Measurements from ENCODE around the gene LBX2.

Gene LBX2

DNA sequence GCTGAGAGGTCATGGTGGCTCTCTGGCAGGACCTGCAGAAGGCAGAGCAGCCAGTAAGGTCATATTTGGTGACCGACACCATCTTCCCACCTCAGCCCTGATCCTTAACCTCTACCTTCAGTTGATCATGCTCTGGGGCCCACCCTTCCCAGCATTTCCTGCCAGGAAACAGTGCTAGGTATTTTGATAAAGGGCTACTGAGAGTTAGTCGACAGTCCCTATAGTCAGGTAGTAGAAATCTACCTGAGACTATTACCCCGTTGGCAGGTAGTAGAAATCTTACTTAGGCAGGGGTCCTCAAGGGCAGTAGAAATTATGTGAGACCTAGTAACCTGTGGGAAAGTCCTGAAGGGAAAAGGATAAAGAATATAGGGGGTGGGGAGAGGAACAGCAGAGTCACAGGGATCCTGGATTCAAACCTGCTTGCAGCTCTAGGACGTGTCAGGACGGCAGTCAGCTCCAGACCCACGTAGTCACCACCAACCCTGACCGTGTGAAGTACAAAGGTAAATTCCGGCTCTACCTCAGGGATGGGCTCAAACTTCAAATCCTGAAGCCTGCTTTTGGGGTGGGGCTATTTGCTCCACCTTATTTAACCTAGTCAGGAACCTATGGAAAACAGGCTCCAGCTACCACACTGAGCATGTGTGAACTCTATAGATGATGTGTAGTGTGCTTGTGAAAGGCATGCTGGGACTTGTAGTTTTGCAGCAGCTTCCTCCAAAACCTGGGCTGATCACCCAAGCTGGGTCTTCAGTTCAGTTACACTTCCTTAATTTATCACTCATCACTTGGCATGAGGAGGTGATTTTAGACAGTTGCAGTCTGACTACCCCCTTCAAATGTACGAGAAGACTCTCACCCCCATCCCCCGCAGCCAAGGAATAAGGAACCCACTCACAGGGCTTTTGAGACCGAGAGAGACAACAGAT lies 26.6 kb upstream of the LBX2 start, which contains the start of gene DQX1:
DQX1 (minus strand) TSS at position 515 of the 932 bp plus-strand sequence; CDS start at position 13, 502 bp downstream.
- no peak for DNase-seq

DNA sequence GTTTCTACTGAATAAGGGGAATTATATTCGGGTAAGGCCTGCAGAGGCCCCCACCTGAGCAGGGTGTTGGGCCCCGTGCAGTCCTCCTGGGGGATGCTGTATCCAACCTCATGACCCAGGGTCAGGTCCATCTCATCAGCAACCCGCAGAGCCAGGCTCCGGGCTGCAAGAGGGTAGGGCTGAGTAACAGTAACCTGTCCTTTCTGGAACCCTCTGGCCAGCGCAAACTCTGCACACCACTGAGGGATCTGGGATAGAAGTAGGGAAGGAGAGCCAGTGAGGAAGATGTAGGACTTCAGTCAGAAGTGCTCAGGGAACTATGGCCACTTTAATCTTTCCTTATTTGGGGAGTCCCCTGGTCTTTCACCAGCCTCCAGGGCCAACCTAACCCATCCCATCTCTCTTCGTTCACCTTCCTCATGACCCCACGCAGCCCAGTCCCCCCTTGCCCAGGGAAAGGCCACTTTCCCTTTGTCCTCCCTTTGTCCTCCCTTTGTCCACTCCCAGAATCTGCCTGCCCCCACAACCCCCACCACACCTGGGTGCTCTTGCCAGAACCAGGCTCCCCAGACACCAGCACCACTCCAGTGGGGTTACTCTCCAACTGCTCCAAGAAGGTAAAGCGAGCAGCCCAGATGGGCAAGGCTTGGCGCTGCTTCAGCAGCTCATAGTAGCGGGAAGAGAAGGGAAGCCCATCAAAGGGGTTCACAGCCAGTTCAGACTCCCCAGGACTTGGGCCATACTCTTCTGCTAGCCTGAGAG lies 25.7 kb upstream of the LBX2 start:
- DNase-seq = no peak

DNA sequence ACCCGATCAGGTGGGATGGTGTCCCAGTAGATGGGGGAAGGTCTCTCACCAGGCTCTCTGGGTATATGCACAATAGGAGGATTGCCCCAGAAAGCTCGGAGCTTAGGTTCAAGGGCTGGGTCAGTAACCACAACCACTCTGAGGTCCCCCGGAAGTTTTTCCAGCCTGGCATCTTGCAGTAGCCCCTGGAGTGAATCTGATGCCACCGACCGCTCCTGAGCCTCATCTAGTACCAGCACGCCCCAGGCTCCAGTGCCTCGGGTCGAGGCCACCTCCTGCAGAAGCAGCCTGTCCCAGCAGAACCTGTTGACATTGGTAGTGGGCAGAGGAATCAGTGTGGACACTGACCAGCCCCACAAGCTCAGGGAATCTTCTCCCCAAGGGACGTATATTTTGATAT lies 24.6 kb upstream of the LBX2 start:
- no peak for DNase-seq

DNA sequence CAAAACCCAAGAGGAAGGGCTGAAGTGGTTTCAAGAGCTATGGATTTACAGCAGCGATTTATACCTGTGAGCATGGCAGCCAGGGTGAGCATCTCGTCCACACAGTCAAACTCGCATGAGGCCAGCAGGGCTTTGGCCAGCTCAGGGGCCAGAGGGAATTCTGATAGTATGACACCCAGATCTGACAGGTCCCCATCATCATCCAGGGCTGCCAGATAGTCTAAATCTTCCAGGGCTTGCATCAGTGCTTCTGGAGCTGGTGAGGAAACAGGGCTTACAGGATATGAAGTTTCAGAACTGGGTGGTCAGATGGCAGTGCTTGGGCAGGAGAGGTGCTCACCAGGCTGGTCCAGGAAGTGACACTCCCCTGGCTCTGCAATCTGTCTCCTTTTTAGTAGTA lies 23.1 kb upstream of the LBX2 start:
- DNase-seq = no peak

DNA sequence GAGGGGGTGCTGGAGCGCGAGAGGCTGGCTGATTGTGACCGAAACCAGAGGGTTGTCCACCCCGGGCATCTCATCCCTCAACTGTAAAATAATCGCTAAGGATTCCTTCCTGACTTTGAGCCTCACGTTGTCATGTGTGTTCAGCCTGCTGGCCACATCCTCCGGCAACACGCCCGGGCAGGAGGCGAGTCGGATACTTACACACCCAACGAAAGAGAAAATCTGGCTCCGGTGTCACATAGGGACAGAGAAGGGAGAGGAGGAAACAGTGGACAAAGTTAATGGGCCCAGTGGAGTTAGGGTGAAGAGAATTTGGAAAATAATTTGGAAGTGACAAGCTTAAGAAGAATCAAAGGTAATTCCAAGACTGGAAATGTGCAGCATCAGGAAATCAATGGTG lies 17.2 kb upstream of the LBX2 start:
- no peak for DNase-seq

DNA sequence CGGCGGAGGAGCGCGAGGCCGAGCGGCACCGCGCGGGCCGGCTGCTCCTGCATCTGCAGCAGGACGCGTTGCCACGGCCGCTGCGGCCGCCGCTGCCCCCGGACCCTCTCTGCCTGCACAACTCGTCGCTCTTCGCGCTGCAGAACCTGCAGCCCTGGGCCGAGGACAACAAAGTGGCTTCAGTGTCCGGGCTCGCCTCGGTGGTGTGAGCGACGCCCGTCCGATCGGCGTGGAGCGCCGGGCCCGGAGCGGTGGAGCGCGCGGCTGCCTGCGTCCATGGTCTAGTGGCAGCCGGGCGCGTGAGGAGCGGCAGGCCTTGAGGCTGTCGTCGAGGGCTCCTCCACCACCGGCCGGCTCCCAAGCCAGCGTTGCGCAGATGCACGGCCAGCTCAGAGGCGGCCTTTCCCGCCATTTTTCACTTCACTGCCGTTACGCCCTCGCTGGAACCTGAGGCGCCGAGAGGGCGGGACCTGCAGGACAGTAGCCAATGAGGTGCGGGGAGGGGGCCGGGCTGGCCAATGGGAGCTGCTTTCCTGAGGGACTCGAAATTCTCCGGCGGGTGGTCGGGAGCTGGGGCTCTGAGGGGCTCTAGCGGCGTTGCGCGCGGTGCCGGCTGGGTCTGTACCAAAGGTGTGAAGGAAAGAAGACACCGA lies 16.7 kb upstream of the LBX2 start:
- DNase-seq = peak; percentile 83

DNA sequence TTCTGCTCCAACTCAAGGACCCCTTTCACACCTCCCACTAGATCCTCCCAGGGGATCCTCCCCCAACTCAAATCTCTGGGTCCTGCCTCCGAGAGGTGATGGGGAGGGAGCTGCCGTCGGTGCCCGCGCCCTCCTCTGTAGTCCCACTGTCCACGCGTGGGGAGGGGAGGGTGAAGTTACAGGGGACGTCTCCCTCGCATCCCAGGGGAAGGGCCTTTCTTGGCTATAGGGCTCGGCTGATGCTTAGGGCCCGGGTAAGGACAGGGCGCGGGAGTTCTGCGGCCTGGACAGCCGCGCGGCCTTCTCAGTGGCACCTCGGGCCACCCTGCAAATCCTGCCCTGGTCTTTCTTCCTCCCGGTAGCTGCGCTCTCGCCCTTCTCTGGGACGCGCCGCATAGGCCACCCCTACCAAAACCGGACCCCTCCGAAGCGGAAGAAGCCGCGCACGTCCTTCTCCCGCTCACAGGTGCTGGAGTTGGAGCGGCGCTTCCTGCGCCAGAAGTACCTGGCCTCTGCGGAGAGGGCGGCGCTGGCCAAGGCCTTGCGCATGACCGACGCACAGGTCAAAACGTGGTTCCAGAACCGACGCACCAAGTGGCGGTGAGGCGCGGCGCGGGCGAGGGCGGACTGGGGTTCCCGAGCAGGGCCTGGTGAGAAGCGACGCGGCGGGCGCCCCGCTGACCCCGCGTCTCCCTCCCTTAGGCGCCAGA lies 16.0 kb upstream of the LBX2 start:
- no peak for DNase-seq

DNA sequence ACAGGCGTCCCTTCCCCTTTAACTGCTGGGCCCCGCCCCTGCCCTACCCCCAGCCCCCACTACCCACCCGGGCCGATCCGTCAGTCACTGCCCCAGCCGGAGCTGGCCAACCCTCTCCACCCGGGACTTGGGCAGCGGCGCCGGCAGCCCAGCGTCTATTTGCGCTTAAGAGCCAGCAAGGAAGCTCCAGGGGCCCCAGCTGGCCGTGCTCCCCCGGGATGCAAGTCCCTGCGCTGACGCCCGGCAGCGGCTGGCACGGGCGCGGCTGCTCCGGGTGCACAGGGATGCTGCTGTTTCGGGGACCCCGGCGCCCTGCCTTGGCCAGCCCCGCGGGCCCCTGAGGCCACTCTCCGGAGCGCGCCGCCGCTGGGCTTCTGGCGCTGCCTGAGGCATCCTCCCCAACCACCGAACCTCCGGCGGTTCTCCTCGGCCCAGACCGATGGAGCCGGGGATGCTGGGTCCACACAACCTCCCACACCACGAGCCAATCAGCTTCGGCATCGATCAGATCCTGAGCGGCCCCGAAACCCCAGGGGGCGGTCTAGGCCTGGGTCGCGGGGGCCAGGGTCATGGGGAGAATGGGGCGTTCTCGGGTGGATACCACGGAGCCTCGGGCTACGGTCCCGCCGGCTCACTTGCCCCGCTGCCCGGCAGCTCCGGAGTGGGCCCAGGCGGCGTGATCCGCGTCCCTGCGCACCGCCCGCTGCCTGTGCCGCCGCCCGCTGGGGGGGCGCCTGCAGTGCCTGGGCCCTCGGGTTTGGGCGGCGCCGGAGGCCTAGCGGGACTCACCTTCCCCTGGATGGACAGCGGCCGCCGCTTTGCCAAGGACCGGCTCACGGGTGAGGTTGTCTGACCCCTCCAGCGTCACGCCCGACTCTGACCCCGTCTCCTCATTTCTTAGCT lies 15.2 kb upstream of the LBX2 start, which contains the start of gene TLX2:
TLX2 (plus strand) TSS at position 83 of the 903 bp plus-strand sequence; CDS start at position 440, 357 bp downstream.
- DNase-seq = no peak

DNA sequence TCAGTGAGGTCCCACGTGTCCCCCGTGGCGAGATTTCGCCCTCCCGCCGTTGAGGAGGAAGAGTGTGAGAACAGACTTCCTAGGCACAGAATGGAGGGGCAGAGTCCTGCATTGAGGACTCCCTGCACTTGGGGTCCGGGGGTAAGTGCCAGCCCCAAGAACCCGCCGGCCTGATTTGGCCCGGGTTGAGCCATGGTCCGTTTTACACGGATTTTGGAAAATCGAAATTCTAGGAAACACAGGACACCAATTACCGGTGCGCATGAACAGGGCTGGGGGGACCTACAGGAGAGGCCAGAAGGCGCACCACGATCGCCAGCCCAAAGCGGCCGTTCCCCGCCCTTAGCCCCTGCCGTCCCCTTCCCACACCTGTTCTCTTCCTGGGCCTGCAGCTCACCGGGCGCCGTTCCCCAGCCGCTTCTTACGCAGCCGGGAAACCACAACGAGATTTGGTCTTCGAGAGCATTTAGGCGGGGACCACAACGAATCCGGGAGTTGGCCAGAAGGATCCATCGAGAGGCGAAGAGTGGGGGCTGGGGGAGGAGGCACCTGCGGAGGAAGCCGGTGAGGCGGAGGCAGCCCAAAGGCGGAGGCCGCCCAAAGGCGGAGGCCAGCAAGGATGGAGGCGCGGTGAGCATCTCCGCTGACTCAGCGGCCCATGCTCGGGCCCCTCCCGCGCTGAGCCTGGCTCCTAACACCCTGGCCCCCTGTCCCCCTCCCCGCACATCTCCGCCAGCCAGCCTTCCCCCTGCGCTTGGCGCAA lies 14.4 kb upstream of the LBX2 start:
- DNase-seq = no peak

DNA sequence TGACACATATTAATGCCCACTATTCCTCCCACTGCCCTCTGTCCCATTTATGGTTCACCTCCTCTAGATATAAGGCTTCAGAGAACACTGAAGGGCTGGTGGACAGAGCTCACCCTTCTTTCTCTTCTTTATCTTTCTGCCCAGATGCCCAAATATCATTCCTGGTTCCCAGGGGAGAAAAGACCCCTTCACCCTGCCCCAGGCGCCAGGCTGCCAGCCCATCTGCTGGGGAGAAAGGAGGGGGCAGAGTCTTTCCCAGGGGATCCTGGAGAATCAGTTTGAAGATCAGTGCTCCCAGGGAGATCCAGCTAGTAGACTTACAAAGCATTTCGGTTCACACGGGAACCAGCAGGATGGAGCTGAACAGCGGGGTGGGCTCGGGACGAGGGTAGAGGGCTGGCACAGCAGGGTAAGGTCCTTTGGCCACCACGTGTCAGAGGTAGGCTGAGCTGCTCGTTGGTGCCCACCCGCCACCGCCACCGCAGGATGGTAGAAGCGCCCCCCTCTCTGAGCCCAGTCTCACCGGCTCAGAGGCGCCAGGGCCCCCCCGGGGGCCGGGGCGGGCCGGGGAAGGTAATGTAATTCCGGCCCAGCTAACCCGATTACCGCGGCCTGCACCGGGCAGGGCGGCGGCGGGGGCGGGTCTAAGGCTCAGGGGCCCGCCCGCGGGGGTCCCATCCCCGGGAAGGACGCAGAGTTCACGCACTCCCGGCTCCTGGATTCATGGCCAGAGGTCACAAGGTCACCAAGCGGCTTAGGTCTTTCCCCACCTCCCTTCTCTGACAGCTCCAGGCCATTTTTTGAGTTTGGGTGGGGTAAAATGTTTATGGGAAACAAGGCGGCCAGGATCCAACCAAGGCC lies 13.6 kb upstream of the LBX2 start:
- DNase-seq = no peak

DNA sequence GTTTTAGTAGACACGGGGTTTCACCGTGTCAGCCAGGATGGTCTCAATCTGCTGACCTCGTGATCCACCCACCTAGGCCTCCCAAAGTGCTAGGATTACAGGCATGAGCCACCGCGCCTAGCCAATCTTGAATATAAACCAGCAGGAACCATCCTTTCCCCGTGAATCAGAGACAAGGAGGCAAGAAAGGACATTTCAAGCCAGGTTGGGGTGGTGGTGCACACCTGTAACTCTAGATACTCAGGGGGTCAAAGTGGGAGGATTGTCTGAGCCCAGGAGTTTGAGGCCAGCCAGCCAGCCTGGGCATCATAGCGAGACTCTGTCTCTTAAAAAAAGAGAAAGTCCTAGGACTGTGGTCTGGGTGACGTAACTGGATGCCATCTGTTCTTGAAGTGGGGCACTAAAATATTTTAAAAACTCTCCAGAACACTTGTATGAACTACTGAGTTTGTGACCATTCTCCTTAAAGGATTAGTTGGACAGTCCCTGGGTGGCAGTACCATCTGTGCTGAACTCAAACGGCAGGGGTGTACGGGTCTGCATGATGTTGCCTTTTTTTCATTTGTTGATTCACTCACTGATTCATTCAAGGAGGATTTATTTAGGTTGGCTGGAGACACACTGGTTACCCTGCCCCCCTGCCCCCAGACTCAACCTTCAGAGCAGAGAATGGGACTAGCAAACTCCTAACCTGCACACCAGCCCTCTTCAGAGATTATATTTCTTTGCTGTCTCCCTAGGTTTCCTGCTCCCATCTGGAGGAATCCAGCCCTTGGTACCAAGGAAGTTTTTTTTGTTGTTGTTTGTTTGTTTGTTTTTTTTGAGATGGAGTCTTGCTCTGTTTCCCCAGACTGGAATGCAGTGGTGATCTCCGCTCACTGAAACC lies 11.9 kb upstream of the LBX2 start:
- no peak for DNase-seq

DNA sequence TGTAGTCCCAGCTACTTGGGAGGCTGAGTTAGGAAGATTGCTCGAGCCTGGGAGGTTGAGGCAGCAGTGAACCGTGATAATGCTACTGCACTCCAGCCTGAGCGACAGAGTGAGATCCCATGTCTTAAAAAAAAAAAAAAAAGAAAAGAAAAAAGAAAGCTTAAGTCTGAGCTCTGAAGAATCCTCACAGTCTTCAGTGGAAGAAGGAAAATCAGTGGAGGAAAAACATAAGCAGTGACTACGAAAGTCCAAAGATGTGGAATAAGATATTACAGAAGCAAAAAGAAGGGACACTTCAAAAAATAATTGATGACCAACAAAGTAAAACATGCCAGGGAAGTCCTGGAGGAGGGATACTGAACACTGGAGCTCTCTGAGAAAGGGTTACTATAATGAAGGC lies 10.9 kb upstream of the LBX2 start:
- no peak for DNase-seq

DNA sequence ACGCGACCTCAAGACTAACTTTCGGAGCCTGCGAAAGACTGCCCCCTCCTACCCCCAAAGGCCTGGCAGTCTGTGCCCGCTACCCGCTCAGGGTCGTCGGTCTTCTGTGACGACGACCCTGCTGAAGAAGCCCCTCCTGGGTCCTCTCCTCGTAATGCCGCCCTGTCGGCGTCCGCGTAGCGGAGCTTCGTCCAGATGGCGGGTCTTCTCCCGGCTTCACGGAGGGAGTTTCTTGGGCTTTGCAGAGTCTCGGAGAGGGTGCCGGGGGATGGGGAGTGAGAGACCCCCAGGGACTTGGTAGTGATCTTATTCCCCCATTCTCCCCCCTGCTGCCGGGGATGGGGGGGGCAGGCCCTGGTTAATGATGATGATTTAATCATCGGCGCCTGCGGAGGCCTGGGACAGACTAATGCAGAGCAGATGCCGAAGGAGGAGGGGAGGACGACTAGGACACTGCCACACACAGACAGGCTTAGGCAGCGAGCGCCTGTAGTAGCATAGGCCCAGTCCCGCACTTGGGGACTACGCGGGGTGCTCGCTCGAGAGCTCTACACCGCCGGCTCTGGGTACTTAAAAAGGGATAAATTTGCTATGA lies 8.6 kb upstream of the LBX2 start:
- DNase-seq = peak; percentile 67

DNA sequence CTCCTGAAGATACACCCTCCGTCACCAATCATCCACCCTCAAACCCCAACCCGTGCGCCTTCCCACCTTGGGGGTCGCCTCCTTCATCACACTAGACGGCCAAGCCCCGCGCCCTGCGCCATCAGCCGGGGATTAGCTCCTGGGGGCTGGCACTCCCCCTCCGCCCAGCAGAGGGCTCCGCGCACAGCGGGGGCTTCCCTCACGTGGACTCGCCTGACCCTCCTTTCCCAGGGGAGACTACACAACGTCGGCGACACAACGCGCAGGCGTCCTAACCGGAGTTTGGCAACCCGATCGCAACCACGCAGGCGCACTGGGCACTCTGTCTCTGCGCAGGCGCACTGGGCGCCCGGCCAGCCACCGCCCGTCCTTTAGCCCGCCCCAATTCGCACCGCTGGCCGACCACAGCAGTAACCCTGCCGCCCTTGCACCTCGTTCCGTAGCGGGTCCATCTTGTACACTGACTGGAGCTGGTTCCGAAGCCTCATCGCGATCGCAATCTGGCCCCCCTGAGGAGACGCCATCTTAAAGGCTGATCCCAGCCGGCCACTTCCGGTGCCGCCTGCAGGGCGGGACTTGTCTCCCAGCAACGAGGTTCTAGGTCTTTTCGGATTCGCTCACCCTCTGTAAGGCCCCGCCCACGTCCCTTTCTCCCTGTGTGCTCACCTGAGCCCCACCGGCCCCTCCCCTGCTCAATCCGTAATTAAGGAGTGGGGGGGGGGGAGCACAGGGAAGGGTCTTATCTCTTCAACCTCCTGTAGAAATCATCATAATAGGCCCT lies 7.9 kb upstream of the LBX2 start, which contains the start of gene PCGF1:
PCGF1 (minus strand) TSS at position 551 of the 781 bp plus-strand sequence; CDS start at position 524, 27 bp downstream.
- DNase-seq = peak; percentile 99

DNA sequence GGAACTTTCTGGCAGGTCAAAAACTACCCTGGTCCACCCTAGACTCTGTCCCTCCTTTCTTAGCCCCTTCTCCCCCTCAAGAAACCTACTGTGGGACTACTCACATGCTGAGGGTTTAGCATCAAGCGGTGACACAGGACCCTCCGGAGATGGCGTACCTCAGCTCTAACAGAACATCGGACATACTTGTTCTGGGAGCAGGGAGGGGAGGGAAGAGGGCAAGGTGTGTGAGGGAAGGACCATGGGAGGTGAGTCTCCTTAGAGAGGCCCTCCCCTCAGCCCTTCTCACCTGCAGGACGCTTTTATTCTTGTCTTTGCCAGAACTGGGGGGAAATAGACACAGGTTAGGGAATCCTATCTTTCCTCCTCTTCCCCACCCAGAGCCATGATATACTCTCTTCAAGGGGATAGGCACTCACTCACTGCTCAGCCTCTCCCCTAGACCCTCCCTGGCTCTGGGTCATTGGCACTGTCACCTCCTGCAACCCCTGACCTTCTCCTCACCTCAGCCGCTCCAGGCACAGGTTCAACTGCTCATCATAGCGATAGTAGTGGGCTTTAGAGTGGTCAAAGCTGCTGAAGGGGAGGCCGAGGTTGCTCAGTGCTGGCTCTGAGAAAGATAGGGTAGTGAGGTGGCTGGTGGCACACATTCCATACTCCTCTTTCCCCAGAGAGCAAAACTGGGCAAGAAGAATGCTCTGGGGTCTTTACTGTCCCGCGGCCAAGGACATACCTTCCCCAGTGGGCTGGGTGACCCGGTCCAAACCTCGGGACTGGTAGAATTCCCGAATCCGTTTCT lies 6.2 kb upstream of the LBX2 start:
- DNase-seq = no peak

DNA sequence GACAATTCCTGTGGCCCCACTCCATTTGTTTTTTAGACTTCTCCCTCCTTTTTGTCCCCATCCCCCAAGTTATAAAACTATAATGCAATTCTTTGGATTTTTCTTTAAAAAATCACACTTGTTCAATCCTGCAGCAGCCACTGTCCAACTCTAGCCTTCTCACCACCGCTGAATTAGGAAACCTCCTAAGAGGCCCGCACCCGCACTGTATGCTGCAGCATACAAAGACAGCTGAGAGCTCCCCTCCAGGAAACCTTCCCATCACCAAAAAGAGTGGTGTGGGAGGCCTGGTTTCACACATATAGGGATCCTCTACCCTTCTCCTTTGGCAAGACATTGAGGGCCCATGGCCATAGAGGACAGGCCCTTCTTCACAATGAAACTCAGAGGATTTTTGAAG lies 5.2 kb upstream of the LBX2 start:
- DNase-seq = no peak
